Psoas muscle (tissue), 8 donors: ENCODE results near the gene TRIM67. TPM values are rescaled to one million over a fixed set of nuclear protein-coding genes. Genes with fewer than 3 reads are reported as not detected.
A peak's percentile ranks its signal among the peaks of the same experiment; 100 is the strongest.

Source experiments
- ATAC-seq, 4 donors: fragments of 200-7000 bp; cut with Tn5 transposase; one replicate each; pipeline ENCODE4 v1.9.1; 2020; ENCODE audit warnings: moderate library complexity in 3 of 4, mild to moderate bottlenecking in 2 of 4
- DNase-seq, 2 donors: peaks; one replicate each; pipeline ENCODE4 v3.0.0-alpha.2; 2020
- H3K27ac ChIP-seq: fragments of 200-600 bp; one replicate; pipeline ENCODE4 v1.8.0; 2022
- H3K27me3 ChIP-seq, 3 donors: fragments of 200-600 bp in 1 of 3; one replicate each; pipeline versions ENCODE4 v1.6.1 to v1.8.0; 2013 to 2022; ENCODE audit warnings: low read length in 2 of 3, mild to moderate bottlenecking in 2 of 3, moderate library complexity in 1 of 3; ENCODE audit not compliant: insufficient read depth in 3 of 3
- H3K36me3 ChIP-seq, 2 donors: fragments of 200-600 bp in 1 of 2; one replicate each; pipeline versions ENCODE4 v1.6.1 to v1.8.0; 2013 to 2022; ENCODE audit warnings: low read depth in 1 of 2, mild to moderate bottlenecking in 1 of 2, moderate library complexity in 1 of 2; ENCODE audit not compliant: insufficient read depth in 1 of 2
- H3K4me1 ChIP-seq: fragments of 200-600 bp; one replicate; pipeline ENCODE4 v1.8.0; 2022
- H3K4me3 ChIP-seq: fragments of 200-600 bp; one replicate; pipeline ENCODE4 v1.8.0; 2022; ENCODE audit warnings: mild to moderate bottlenecking
- H3K9me3 ChIP-seq: fragments of 200-600 bp; one replicate; pipeline ENCODE4 v1.8.0; 2022
- WGBS, 3 donors: extraction: QIAGEN DNeasy Blood & Tissue Kit; methylation state at CpG; one replicate each; pipeline versions ENCODE4 v1.1.6 to v1.1.7; 2013; 5-methylcytosine and 5-hydroxymethylcytosine counted together
- intact Hi-C, 2 donors: fragments of 100-400 bp; cut with DNase I; formaldehyde crosslinking; loops; one replicate each; pipeline versions ENCODE4 v1.11.0 to v1.14.2; 2022
- polyA plus RNA-seq, 3 donors: library from polyadenylated mRNA; stranded (reverse); fragments of 200-250 nt; gene quantifications; one replicate each; pipeline ENCODE4 v1.2.3, GENCODE V29; 2013
- total RNA-seq, 4 donors: library from RNA; stranded (reverse); fragmentation: NEBNext Ultra II Directional in 2 of 4; extraction: Animal tissue kit (Norgen Biotek cat#: 25700) in 2 of 4; gene quantifications; one replicate each; pipeline versions ENCODE4 v1.2.1 to v1.2.4, GENCODE V29; 2021 to 2023
- TF ChIP-seq, protein P1 (sequence below): fragments of 200-600 bp; IDR thresholded peaks from one replicate; pipeline ENCODE4 v1.8.0; 2022; ENCODE audit warnings: antibody characterized with exemption
- donor health status: healthy with polysubstance abuse.
- donor health status: DM: no; HTN: no; CAD: no; lungs with moderate emphysema.
- donor health status: Bipolar disorder and iron deficiency.
- donor health status: healthy.
- donor health status: DM: yes; HTN: yes; CAD: no.
- donor health status: DM: no; HTN: no; CAD: no.
- donor health status: DM: no; HTN: no; CAD: no.
- donor health status: DM: yes; HTN: yes; CAD: no.

Gene TRIM67
- total and polyA plus RNA-seq, 7 donors = 0.06 TPM; not detected in 6

DNA sequence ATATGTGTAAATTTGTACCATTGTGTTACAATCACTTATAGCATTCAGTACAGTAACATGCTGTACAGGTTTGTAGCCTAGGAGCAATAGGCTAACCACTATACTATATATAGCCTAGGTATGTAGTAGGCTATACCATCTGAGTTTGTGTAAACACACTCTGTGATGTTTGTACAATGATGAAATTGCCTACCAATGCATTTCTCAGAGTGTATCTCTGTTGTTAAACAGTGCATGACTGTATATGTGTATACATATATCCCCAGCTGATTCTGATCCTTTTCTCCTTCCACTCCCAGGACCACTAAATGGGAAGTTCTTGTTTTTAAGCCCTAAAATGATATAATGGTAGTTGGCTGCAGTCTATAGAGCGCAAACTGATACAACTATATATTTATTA is 86.9 kb downstream of the TRIM67 start:
- intact Hi-C loops = no loop called here
- TF ChIP-seq, protein P1, sequence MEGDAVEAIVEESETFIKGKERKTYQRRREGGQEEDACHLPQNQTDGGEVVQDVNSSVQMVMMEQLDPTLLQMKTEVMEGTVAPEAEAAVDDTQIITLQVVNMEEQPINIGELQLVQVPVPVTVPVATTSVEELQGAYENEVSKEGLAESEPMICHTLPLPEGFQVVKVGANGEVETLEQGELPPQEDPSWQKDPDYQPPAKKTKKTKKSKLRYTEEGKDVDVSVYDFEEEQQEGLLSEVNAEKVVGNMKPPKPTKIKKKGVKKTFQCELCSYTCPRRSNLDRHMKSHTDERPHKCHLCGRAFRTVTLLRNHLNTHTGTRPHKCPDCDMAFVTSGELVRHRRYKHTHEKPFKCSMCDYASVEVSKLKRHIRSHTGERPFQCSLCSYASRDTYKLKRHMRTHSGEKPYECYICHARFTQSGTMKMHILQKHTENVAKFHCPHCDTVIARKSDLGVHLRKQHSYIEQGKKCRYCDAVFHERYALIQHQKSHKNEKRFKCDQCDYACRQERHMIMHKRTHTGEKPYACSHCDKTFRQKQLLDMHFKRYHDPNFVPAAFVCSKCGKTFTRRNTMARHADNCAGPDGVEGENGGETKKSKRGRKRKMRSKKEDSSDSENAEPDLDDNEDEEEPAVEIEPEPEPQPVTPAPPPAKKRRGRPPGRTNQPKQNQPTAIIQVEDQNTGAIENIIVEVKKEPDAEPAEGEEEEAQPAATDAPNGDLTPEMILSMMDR = no peak

DNA sequence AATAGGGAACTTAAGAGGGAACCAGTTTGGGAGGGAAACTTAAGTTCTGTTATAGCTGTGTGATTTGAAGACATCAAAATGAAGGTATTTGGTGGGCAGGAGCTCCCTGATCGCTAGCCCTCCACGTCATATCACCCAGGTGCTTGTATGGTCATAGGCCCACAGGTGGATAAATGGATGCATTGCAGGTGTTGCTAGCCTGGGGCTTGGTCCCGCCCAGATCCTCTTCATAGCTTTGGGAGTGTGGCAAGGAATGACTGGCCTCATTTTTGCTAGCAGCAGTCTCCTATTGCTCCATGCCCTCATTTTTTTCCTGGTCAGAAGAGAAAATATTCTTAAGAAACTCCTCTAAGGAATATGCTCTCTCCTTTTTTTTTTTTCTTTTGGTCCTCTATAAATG is 90.5 kb downstream of the TRIM67 start:
- H3K4me1 ChIP-seq = no peaks in the 10 kb centered on the region
- no peaks in the 10 kb centered on the region for H3K27me3 ChIP-seq
- DNase-seq (no peak), ATAC-seq (no peak)
- no peak overlapping the region for H3K27ac ChIP-seq
- no peak overlapping the region for H3K4me3 ChIP-seq
- no peaks in the 10 kb centered on the region for H3K9me3 ChIP-seq
- TF ChIP-seq, protein P1 = no peak
- intact Hi-C loops = no loop called here
- peaks cover 4 to 58% of the 10 kb centered on the region in 2 donors for H3K36me3 ChIP-seq
- WGBS, 3 donors = 90 to 93% (median 92%) methylated on average over 3 of the region's 3 CpGs

More for the DNA sequence above, 86.9 kb downstream of the TRIM67 start:
- Histone ChIP-seq H3K27me3 (no peaks in the 10 kb centered on the region), H3K4me1 (peaks cover 11% of the 10 kb centered on the region), H3K27ac (no peak overlapping the region), H3K9me3 (no peaks in the 10 kb centered on the region), H3K4me3 (no peak overlapping the region), H3K36me3 (peaks cover 0 to 26% of the 10 kb centered on the region in 2 donors)
- DNase-seq (no peak), ATAC-seq (no peak)
- 97 to 100% (median 99%) methylated on average over 1 of the region's 1 CpG for WGBS, 3 donors

DNA sequence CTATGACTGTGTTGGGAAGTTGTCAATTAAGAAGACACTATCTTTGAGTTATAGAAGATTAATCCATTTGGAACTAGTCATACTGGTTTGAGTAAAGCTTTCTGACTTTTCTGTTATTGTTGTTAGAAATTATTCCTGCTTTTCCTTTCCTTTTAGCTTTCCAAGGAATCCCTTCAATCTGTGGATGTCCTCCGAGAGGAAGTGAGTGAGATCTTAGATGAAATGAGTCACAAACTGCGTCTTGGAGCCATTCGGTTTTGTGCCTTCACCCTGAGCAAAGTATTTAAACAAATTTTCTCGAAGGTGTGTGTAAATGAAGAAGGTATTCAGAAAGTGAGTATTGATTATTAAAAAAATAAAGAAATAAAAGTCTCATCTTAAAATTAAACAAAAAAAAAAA is 98.5 kb downstream of the TRIM67 start:
- WGBS, 3 donors = 86 to 93% (median 86%) methylated on average over 4 of the region's 4 CpGs
- Histone ChIP-seq H3K4me1 (no peaks in the 10 kb centered on the region), H3K4me3 (no peak overlapping the region), H3K36me3 (peaks cover 20 to 94% of the 10 kb centered on the region in 2 donors), H3K27ac (no peak overlapping the region), H3K9me3 (no peaks in the 10 kb centered on the region), H3K27me3 (no peaks in the 10 kb centered on the region)
- intact Hi-C loops = no loop called here
- no peak for ATAC-seq
- DNase-seq = no peak
- TF ChIP-seq, protein P1 = no peak

DNA sequence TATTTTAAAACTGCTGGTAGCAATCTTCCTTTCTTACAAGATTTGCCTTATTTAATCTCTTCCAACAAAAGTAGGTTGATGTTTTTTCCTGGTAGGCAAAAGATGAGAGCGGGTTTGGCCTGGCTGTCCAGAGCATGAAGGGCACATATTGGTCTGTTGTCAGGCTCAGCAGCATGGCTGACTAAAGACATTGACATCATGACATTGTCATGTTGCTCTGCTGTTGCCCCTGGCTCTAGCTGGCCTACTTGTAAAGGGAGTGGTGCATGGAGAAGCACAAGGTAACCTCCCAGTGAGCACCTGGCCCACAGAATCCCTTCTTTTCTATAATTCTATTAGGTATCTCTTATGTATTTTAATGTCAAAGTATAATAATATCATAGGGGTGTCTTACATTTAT is 102.8 kb downstream of the TRIM67 start:
- 95 to 100% (median 96%) methylated on average over 1 of the region's 1 CpG for WGBS, 3 donors
- Histone ChIP-seq H3K27ac (no peak overlapping the region), H3K4me3 (no peak overlapping the region), H3K36me3 (peaks cover 22 to 99% of the 10 kb centered on the region in 2 donors), H3K27me3 (no peaks in the 10 kb centered on the region), H3K9me3 (no peaks in the 10 kb centered on the region), H3K4me1 (no peaks in the 10 kb centered on the region)
- DNase-seq = no peak
- peak in 2 of 4 donors; percentile 67 to 74 for ATAC-seq
- intact Hi-C loops = no loop called here
- TF ChIP-seq, protein P1 = no peak

DNA sequence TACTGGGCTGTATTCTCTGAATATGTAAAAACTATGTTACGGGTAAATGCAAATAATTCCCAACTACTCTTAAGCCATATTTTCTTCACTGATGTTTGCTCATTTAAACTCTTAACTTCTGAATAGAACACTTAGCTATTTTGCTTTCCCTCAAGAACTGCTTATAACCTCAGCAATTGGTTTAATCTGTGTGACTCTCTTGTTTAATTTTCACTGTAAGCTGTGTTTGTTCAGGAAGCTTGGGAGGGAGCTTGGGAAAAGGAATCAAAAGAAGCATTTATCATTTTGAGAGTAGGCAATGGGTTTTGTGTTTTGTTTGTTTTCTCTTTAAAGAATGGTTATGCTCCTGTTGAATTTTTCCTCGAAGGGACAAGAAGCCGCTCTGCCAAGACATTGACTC is 103.5 kb downstream of the TRIM67 start:
- no peak overlapping the region for H3K4me3 ChIP-seq
- TF ChIP-seq, protein P1 = no peak
- WGBS, 3 donors = 94 to 96% (median 95%) methylated on average over 3 of the region's 3 CpGs
- no peaks in the 10 kb centered on the region for H3K27me3 ChIP-seq
- intact Hi-C loops = no loop called here
- no peak for DNase-seq
- H3K9me3 ChIP-seq = no peaks in the 10 kb centered on the region
- H3K4me1 ChIP-seq = no peaks in the 10 kb centered on the region
- peaks cover 22 to 99% of the 10 kb centered on the region in 2 donors for H3K36me3 ChIP-seq
- H3K27ac ChIP-seq = no peak overlapping the region
- no peak for ATAC-seq
